Stimulated activated CD4-positive, alpha-beta T cell treated with anti-CD3 and anti-CD28 coated beads, TNF-alpha, amount 100 ng/mL, for 4 hours (primary cell): ENCODE results near the gene DNAJC10.

Source experiments
- DNase-seq, 3 experiments: peaks; one replicate each; pipeline ENCODE4 v3.0.0-alpha.2; 2020; ENCODE audit warnings: low read depth in 3 of 3

DNAJC10 gene

GRCh38 chr2:182834293-182834692 is 118.2 kb downstream of the DNAJC10 start:
- DNase-seq: no peak

DNA sequence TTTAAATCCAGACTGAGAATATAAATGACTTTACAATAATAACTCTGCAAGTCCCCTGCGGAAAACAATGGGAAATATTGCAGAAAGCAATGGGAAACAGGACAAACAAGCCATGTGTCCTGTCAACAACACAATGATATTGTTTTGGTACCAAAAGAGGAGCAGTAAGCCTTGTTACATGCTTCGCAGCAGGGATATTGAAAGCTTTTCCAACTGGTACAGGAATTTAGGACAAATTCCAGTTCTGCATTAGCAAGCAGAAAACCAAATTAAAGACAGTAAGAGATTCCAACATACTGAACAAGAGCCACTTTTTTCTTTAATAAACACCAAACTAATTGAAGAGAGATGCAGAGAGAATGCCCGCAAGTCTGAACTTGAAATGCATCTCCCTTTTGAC is 120.4 kb downstream of the DNAJC10 start:
- DNase-seq: no peak
